ENCODE data around the gene SPECC1. TPM values are rescaled to one million over a fixed set of nuclear protein-coding genes. Genes with fewer than 3 reads are reported as not detected.

SPECC1 gene
- total RNA-seq, 1 donor from 2014 or later = 38.0 TPM

DNA sequence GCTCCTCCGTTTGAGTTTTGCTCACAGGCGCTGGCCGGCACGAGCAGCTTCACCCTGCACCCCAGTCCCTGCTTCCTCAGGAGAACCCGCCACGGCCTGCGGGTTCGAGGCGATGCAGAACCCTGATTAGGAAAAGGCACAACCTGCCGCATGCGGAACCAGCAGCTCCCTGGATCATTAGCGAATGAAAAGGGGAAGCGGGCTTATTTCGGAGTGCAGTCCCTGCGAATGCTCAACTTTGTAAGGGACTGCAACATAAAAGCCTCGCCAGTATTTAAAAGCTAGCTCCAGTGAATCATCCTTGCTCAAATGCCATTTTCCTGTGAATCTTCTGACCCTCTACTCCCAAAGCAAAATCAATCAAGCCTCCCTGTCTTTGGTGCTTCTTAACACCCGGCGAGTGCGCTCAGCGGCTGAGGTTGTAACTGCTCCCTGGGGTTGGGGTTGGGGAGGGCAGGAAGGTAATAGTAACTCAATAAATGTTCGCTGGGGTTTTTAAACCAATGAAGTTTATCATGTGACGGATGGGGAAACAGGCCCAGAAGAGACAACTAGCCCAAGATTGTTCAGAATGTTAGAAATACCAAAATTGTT, 30.9 kb upstream of the SPECC1 start:
- DNase-seq (ENCODE audit: extremely low spot score, unreplicated experiment) = no peak

DNA sequence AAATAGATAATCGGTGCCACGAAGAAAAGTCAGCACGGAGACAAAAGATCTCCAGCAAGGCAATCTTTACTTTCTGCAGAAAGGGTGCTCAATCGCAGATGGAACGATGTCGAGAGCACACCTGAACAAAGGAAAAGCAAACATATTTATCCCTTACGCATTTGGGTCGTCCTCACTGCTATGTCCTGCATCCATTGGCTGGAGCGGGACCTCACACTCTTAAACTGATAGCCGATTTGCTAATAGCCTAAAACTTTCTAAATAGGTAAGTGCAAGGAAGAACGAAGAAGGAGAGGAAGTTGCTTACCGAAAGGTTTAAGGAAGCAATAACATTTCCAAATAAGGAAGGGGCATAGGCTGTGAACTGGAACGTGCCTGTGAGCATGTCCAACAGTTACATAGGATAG, 30.4 kb upstream of the SPECC1 start:
- H3K9me3 Mint-ChIP-seq = peaks cover 5% of the 10 kb centered on the region
- TF ChIP-seq, protein P1, sequence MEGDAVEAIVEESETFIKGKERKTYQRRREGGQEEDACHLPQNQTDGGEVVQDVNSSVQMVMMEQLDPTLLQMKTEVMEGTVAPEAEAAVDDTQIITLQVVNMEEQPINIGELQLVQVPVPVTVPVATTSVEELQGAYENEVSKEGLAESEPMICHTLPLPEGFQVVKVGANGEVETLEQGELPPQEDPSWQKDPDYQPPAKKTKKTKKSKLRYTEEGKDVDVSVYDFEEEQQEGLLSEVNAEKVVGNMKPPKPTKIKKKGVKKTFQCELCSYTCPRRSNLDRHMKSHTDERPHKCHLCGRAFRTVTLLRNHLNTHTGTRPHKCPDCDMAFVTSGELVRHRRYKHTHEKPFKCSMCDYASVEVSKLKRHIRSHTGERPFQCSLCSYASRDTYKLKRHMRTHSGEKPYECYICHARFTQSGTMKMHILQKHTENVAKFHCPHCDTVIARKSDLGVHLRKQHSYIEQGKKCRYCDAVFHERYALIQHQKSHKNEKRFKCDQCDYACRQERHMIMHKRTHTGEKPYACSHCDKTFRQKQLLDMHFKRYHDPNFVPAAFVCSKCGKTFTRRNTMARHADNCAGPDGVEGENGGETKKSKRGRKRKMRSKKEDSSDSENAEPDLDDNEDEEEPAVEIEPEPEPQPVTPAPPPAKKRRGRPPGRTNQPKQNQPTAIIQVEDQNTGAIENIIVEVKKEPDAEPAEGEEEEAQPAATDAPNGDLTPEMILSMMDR (conservative IDR thresholded peaks at IDR 0.05) = no peak
- H3K27ac Mint-ChIP-seq = peak overlapping the region; percentile 90
- H3K36me3 Mint-ChIP-seq = peaks cover 9% of the 10 kb centered on the region
- H3K4me3 Mint-ChIP-seq = peak overlapping the region; percentile 97
- no peak for DNase-seq (ENCODE audit: extremely low spot score, unreplicated experiment)
- peaks cover 17% of the 10 kb centered on the region for H3K4me1 Mint-ChIP-seq (ENCODE audit: unreplicated experiment)
- no peaks in the 10 kb centered on the region for H3K27me3 Mint-ChIP-seq

More for the DNA sequence above, 30.9 kb upstream of the SPECC1 start:
- Mint-ChIP-seq H3K4me1 (ENCODE audit: unreplicated experiment) (peaks cover 17% of the 10 kb centered on the region), H3K4me3 (peak overlapping the region; percentile 97), H3K27me3 (no peaks in the 10 kb centered on the region), H3K9me3 (peaks cover 5% of the 10 kb centered on the region), H3K36me3 (peaks cover 14% of the 10 kb centered on the region), H3K27ac (peak overlapping the region; percentile 90)
- TF ChIP-seq, protein P1 (conservative IDR thresholded peaks at IDR 0.05) = no peak

DNA sequence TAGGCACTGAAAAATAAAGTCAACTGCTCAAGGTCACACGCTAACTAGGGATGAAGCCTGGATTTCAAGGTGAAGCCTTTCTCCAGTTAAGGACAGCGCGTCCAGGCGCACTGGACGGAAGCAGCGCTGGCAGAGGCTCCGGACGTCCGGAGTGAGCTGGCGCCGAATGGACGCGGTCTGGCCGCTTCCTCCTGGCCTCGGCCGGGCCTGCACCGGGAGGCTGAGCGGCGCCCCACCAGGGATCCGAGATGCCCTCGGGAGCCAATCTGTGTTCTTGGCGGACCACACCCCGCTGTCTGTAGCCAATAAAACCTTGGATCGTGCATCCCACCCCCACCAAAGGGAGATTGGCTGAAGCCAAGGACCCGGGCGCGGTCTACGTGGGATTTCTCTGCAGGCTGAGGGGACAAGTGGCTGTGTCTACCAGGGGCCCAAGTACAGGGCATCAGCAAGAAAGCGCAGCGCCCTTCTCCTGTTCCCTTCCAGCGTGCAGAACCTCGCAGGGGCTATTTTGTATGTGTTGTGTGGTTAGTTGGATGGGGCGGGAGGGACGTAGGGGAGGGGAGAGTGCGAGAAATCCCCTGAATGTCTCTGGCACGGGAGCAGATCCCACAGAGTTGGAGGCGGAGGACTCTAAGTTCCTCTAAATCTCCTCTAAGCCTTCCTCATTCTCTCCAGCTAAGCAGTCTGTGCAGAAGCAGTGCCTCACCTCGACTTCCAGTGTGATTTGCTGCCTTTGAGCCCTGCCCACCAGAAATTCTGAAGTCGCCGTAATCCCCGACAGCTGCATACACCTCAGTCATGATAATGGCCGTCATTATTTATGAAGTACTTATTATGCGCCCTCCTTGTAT, 29.0 kb upstream of the SPECC1 start:
- TF ChIP-seq, protein P1 (conservative IDR thresholded peaks at IDR 0.05) = no peak
- no peak for DNase-seq (ENCODE audit: extremely low spot score, unreplicated experiment)

DNA sequence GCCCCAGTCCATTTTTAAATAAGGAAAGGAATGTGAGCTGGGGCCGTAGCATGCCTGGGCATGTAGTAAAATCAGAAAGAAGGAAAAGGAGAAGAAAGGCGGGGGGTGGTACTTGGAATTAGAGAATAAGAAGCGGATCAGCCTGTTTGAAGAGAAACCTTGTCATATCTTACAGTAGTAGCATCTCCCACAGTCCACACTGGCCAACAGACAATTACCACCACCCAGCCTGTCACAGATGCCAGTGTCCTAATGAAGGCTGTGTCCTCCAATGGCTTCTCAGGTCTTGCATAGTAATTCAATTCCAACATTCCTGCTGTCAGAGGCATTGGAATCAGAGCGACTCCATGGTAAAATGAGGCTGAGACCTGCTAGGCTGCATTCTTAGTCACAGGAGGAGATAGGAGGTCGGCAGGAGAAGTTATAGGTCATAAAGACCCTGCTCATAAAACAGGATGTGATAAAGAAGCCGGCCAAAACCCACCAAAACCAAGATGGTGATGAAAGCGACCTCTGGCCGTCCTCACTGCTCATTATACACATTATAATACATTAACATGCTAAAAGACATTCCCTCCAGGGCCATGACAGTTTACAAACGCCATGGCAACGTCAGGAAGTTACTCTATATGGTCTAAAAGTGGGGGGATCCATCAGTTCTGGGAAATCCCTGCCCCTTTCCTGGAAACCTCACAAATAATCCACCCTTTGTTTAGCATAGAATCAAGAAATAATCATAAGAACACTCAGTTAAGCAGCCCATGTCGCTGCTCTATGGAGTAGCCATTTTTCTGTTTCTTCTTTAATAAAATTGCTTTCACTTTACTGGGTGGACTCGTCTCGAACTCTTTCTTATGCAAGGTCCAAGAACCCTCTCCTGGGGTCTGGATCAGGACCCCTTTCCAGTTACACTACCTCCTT, 22.0 kb upstream of the SPECC1 start:
- Mint-ChIP-seq H3K4me3 (no peak overlapping the region), H3K27me3 (peaks cover 5% of the 10 kb centered on the region), H3K4me1 (ENCODE audit: unreplicated experiment) (peaks cover 6% of the 10 kb centered on the region), H3K9me3 (peaks cover 4% of the 10 kb centered on the region), H3K27ac (peak overlapping the region; percentile 91), H3K36me3 (no peaks in the 10 kb centered on the region)
- TF ChIP-seq, protein P1 (conservative IDR thresholded peaks at IDR 0.05) = no peak
- no peak for DNase-seq (ENCODE audit: extremely low spot score, unreplicated experiment)

More for the DNA sequence above, 29.0 kb upstream of the SPECC1 start:
- Mint-ChIP-seq H3K4me1 (ENCODE audit: unreplicated experiment) (peaks cover 17% of the 10 kb centered on the region), H3K9me3 (peaks cover 5% of the 10 kb centered on the region), H3K4me3 (peak overlapping the region; percentile 43), H3K27ac (no peak overlapping the region), H3K27me3 (no peaks in the 10 kb centered on the region), H3K36me3 (peaks cover 8% of the 10 kb centered on the region)

DNA sequence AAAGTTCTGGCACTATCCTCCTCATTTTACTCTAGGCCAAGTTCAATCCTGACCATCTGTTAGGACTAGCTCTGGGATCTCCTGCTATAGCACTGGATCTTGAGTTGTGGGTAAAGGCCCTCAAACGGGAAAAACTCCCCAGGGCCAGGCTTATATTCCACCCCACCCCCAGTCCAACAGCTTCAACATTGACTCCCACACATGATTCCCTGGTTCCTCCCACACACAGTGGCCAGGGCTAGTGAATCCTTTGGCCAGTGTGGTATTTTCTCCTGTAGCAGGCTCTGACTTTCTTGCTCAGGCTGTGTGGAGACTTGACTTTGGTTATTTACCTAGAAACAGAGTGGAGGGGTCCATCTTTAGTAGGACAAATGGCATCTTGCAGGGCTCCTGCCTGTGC, 21.3 kb upstream of the SPECC1 start:
- peaks cover 10% of the 10 kb centered on the region for H3K4me1 Mint-ChIP-seq (ENCODE audit: unreplicated experiment)
- H3K27me3 Mint-ChIP-seq = peaks cover 10% of the 10 kb centered on the region

More for the DNA sequence above, 21.3 kb upstream of the SPECC1 start:
- H3K4me3 Mint-ChIP-seq = no peak overlapping the region
- peaks cover 4% of the 10 kb centered on the region for H3K9me3 Mint-ChIP-seq
- H3K27ac Mint-ChIP-seq = peak overlapping the region; percentile 91
- DNase-seq (ENCODE audit: extremely low spot score, unreplicated experiment) = no peak
- TF ChIP-seq, protein P1 (conservative IDR thresholded peaks at IDR 0.05) = no peak
- no peaks in the 10 kb centered on the region for H3K36me3 Mint-ChIP-seq
